Parathyroid adenoma (tissue), 2 donors: Measurements from ENCODE around the gene TECR.

Experiments
- H2AFZ ChIP-seq: fragments of 300-600 bp; sonication (generic); one replicate; pipeline ENCODE4 v1.7.0; 2017; ENCODE audit warnings: antibody characterized with exemption, mild to moderate bottlenecking
- H3K27ac ChIP-seq: fragments of 300-600 bp; sonication (generic); one replicate; pipeline ENCODE4 v1.7.0; 2017
- H3K27me3 ChIP-seq: fragments of 300-600 bp; sonication (generic); one replicate; pipeline ENCODE4 v1.7.0; 2017; ENCODE audit warnings: low read length; ENCODE audit not compliant: control insufficient read depth, insufficient read depth
- H3K36me3 ChIP-seq: fragments of 300-600 bp; sonication (generic); one replicate; pipeline ENCODE4 v1.7.0; 2017; ENCODE audit warnings: low read length; ENCODE audit not compliant: control insufficient read depth, insufficient read depth
- H3K4me1 ChIP-seq: fragments of 300-600 bp; sonication (generic); one replicate; pipeline ENCODE4 v1.7.0; 2017; ENCODE audit warnings: control low read depth
- H3K4me2 ChIP-seq: fragments of 300-600 bp; sonication (generic); one replicate; pipeline ENCODE4 v1.7.0; 2017; ENCODE audit warnings: low read length
- H3K4me3 ChIP-seq: fragments of 300-600 bp; sonication (generic); one replicate; pipeline ENCODE4 v1.7.0; 2017; ENCODE audit warnings: low read depth, low read length
- H3K79me2 ChIP-seq: fragments of 300-600 bp; sonication (generic); one replicate; pipeline ENCODE4 v1.7.0; 2017; ENCODE audit warnings: control low read depth
- H3K9ac ChIP-seq: fragments of 300-600 bp; sonication (generic); one replicate; pipeline ENCODE4 v1.7.0; 2017; ENCODE audit warnings: mild to moderate bottlenecking
- H3K9me3 ChIP-seq: fragments of 300-600 bp; sonication (generic); one replicate; pipeline ENCODE4 v1.7.0; 2017; ENCODE audit warnings: low read length; ENCODE audit not compliant: control insufficient read depth
- TF ChIP-seq, protein P1 (sequence below): fragments of 300-600 bp; sonication (generic); IDR thresholded peaks from one replicate; pipeline ENCODE4 v1.7.0; 2017; ENCODE audit warnings: antibody characterized with exemption, mild to moderate bottlenecking
- donor health status: primary hyperparathyroidism.

Gene TECR

DNA sequence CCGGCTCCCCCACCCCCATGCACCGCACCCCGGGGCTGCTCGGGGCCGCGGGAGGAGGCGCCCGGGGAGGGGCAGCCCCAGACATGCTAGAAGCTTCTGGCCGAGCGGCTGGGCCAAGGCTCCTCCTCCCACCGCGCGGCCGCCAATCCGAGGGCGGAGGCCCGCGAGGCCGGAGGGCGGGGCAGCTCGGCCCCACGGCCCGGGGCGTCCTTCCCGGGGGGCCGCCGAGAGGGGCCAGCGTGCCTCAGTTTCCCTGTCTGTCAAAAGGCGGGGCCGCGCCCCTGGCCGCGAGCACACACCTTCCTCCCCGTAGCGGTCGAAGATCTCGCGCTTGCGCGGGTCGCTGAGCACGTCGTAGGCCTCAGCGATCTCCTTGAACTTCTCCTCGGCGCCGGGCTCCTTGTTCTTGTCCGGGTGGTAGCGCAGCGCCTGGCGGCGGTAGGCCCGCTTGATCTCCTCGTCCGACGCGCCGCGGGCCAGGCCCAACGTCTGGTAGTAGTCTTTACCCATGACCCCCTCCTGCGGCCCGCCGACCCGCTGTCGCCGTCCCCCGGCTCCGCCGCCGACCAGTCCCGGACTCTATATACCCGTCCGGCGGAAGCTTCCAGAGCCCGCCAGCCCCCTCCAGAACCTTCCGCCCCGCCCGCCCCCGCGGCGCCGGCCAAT is 11.4 kb upstream of the TECR start, which contains the start of gene DNAJB1:
DNAJB1 (minus strand) TSS at position 558 of the 666 bp plus-strand sequence; CDS start at position 510, 48 bp downstream.
- H3K4me3 ChIP-seq = peak within 1 kb of the TSS; percentile 86
- peaks cover 20% of the 10 kb centered on the region for H3K4me1 ChIP-seq
- TF ChIP-seq, protein P1, sequence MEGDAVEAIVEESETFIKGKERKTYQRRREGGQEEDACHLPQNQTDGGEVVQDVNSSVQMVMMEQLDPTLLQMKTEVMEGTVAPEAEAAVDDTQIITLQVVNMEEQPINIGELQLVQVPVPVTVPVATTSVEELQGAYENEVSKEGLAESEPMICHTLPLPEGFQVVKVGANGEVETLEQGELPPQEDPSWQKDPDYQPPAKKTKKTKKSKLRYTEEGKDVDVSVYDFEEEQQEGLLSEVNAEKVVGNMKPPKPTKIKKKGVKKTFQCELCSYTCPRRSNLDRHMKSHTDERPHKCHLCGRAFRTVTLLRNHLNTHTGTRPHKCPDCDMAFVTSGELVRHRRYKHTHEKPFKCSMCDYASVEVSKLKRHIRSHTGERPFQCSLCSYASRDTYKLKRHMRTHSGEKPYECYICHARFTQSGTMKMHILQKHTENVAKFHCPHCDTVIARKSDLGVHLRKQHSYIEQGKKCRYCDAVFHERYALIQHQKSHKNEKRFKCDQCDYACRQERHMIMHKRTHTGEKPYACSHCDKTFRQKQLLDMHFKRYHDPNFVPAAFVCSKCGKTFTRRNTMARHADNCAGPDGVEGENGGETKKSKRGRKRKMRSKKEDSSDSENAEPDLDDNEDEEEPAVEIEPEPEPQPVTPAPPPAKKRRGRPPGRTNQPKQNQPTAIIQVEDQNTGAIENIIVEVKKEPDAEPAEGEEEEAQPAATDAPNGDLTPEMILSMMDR = no peak
- H3K27ac ChIP-seq = peak within 1 kb of the TSS; percentile 97
- H3K79me2 ChIP-seq = peaks cover 14% of the 10 kb centered on the region
- no peaks in the 10 kb centered on the region for H3K36me3 ChIP-seq
- peak within 1 kb of the TSS; percentile 83 for H2AFZ ChIP-seq
- peak within 1 kb of the TSS; percentile 86 for H3K4me2 ChIP-seq
- no peaks in the 10 kb centered on the region for H3K27me3 ChIP-seq
- H3K9ac ChIP-seq = peak within 1 kb of the TSS; percentile 96
- no peaks in the 10 kb centered on the region for H3K9me3 ChIP-seq

GRCh38 chr19:14519245-14519859 is 10.0 kb upstream of the TECR start:
- Histone ChIP-seq H3K79me2 (peaks cover 14% of the 10 kb centered on the region), H3K27me3 (no peaks in the 10 kb centered on the region), H3K27ac (peak overlapping the region; percentile 89), H3K36me3 (no peaks in the 10 kb centered on the region), H3K4me2 (no peak overlapping the region), H3K4me1 (peaks cover 18% of the 10 kb centered on the region), H3K9me3 (no peaks in the 10 kb centered on the region), H3K4me3 (no peak overlapping the region), H3K9ac (no peak overlapping the region), H2AFZ (no peak overlapping the region)
- TF ChIP-seq, protein P1 = no peak

DNA sequence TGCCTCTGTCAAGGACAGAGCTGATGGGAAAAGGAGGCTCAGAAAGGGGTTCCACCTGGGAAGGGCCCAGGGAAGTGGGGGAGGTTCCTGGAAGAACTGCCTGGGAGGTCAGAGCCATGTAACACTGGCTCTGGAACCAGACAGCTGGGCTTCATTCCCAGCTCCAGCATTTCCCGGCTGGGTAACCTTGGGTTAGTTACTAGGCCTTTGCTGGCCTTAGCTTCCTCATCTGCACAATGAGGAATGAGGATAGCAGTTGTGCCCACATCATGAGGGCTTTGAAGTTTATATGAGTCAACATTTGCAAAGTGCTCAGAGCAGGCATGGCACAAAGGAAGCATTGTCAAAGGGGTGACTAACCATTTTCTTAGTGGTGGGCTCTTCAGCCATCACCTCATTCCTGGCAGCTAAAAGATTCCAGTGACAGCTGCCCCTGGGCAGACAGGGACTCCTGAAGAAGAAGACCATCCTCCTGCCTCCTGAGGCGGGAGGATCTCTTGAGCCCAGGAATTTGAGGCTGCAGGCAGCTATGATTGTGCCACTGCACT is 9.5 kb upstream of the TECR start:
- Histone ChIP-seq H3K9me3 (no peaks in the 10 kb centered on the region), H3K4me1 (peaks cover 17% of the 10 kb centered on the region)

DNA sequence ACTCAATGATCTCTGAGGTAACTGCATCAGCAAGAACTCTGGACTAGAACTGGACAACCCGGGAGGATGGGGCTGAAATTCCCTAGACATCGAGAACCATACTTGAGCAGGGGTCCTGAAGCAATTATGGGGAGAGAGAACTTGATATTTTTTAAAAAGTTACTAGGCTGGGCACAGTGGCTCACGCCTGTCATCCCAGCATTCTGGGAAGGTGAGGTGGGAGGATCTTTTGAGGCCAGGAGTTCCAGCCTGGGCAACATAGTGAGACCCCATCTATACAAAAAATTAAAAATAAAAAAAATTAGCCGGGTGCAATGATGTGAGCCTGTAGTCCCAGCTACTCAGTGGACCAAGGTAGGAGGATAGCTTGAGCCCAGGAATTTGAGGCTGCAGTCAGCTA is 8.9 kb upstream of the TECR start:
- Histone ChIP-seq H3K36me3 (no peaks in the 10 kb centered on the region), H2AFZ (no peak overlapping the region), H3K79me2 (peaks cover 12% of the 10 kb centered on the region), H3K27ac (no peak overlapping the region), H3K4me2 (no peak overlapping the region), H3K4me1 (peaks cover 11% of the 10 kb centered on the region), H3K9ac (no peak overlapping the region), H3K4me3 (no peak overlapping the region), H3K9me3 (no peaks in the 10 kb centered on the region), H3K27me3 (no peaks in the 10 kb centered on the region)
- TF ChIP-seq, protein P1 = no peak

More for the DNA sequence above, 9.5 kb upstream of the TECR start:
- H3K4me3 ChIP-seq = no peak overlapping the region
- TF ChIP-seq, protein P1 = no peak
- peak overlapping the region; percentile 89 for H3K27ac ChIP-seq
- no peaks in the 10 kb centered on the region for H3K36me3 ChIP-seq
- H2AFZ ChIP-seq = no peak overlapping the region
- H3K27me3 ChIP-seq = no peaks in the 10 kb centered on the region
- H3K9ac ChIP-seq = no peak overlapping the region
- H3K4me2 ChIP-seq = no peak overlapping the region
- H3K79me2 ChIP-seq = peaks cover 14% of the 10 kb centered on the region
